HTERT RPE-1 (cell line): ENCODE measurements around the gene CD63.

Experiments used
- in situ Hi-C: fragments of 300-500 bp; cut with MboI; formaldehyde crosslinking; loops from 4 replicates; pipeline ENCODE4 v1.14.3; 2020; ENCODE audit warnings: low sequenced_read_pairs

The CD63 gene

GRCh38 chr12:55692631-55693322 lies 36.0 kb downstream of the CD63 start:
- in situ Hi-C loops: no loop called here

- in situ Hi-C loops: no loop called here
Measured at GRCh38 chr12:55688716-55689655, 39.8 kb downstream of the CD63 start.

GRCh38 chr12:55687746-55688145 lies 41.1 kb downstream of the CD63 start:
- in situ Hi-C loops: no loop called here

- in situ Hi-C loops: no loop called here
Measured at GRCh38 chr12:55686366-55687010, 42.3 kb downstream of the CD63 start.

GRCh38 chr12:55685671-55686070 lies 43.1 kb downstream of the CD63 start:
- in situ Hi-C loops: no loop called here

- in situ Hi-C loops: no loop called here
Measured at GRCh38 chr12:55684761-55685370, 43.9 kb downstream of the CD63 start.

GRCh38 chr12:55683676-55684075 lies 45.1 kb downstream of the CD63 start:
- in situ Hi-C loops: no loop called here

- in situ Hi-C loops: no loop called here
Measured at GRCh38 chr12:55682087-55682796, 46.6 kb downstream of the CD63 start.

GRCh38 chr12:55681142-55682077 lies 47.4 kb downstream of the CD63 start:
- in situ Hi-C loops: no loop called here

GRCh38 chr12:55679691-55680090 lies 49.1 kb downstream of the CD63 start:
- in situ Hi-C loops: no loop called here

GRCh38 chr12:55676707-55677106 lies 52.1 kb downstream of the CD63 start:
- in situ Hi-C loops: no loop called here

GRCh38 chr12:55675666-55676065 lies 53.1 kb downstream of the CD63 start:
- in situ Hi-C loops: no loop called here
